Stomach smooth muscle (tissue), 2 donors: Measurements from ENCODE around the gene STIMATE.
A peak's percentile ranks its signal among the peaks of the same experiment; 100 is the strongest.

ENCODE experiments used
- H3K27ac ChIP-seq: one replicate; pipeline ENCODE4 v1.7.0; 2013; ENCODE audit warnings: mild to moderate bottlenecking, low read length, inconsistent platforms
- H3K27me3 ChIP-seq, 2 donors: one replicate each; pipeline ENCODE4 v1.7.0; 2013; ENCODE audit warnings: low read length in 2 of 2; ENCODE audit not compliant: insufficient read depth in 2 of 2, control insufficient read depth in 1 of 2
- H3K36me3 ChIP-seq, 2 donors: one replicate each; pipeline ENCODE4 v1.7.0; 2013; ENCODE audit warnings: low read length in 2 of 2; ENCODE audit not compliant: control insufficient read depth in 2 of 2, insufficient read depth in 2 of 2
- H3K4me1 ChIP-seq: one replicate; pipeline ENCODE4 v1.7.0; 2013; ENCODE audit warnings: low read length; ENCODE audit not compliant: control insufficient read depth, insufficient read depth
- H3K4me3 ChIP-seq, 2 donors: one replicate each; pipeline ENCODE4 v1.7.0; 2013; ENCODE audit warnings: low read length in 2 of 2
- H3K9ac ChIP-seq, 2 donors: one replicate each; pipeline ENCODE4 v1.7.0; 2013; ENCODE audit warnings: low read length in 2 of 2, mild to moderate bottlenecking in 1 of 2
- H3K9me3 ChIP-seq, 2 donors: one replicate each; pipeline ENCODE4 v1.7.0; 2013; ENCODE audit warnings: low read length in 2 of 2; ENCODE audit not compliant: control insufficient read depth in 2 of 2
- donor health status: healthy.
- donor health status: Pancreatic carcinoma.

The STIMATE gene

DNA sequence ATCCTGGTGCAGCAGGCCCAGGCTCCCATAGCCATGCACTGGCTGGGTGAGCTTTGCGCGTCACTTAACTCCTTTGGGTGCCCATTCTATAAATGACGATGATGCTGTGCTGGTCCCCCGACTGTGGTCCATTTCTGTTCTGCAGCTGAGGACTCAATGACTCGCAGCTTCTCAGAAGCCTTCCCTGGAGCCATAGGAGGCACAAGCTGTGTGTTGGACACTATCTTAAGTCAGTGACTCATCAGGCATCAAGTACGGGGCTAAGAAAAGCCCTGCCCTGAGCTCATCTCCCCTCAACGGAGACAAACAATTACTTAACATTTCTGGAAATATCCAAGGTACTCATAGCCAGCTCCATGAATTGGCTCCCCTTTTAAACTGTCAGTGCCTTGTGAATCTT, 48.7 kb downstream of the STIMATE start:
- no peaks in the 10 kb centered on the region for H3K9me3 ChIP-seq
- H3K4me3 ChIP-seq = no peak overlapping the region
- H3K36me3 ChIP-seq = peaks cover 24 to 40% of the 10 kb centered on the region in 2 donors
- no peaks in the 10 kb centered on the region for H3K27me3 ChIP-seq
- peaks cover 34% of the 10 kb centered on the region for H3K4me1 ChIP-seq
- no peak overlapping the region for H3K9ac ChIP-seq
- no peak overlapping the region for H3K27ac ChIP-seq

DNA sequence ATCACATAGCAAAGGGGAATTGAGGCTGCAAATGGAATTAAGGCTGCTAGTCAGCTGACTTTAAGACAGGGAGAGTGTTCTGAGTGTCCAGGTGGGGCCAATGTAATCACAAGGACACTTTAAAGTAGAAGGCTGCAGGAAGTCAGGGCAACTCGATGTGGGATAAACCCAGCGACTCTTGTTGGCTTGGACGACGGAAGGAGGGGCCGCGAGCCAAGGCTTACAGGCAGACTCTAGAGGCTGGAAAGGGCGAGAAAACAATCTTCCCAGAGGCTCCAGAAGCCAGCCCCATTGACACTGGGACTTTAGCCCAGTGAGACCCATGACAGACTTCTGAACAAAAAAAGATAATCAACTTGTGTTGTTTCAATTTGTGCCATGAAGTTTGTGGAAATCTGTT, 49.6 kb downstream of the STIMATE start:
- peaks cover 20 to 41% of the 10 kb centered on the region in 2 donors for H3K36me3 ChIP-seq
- peaks cover 42% of the 10 kb centered on the region for H3K4me1 ChIP-seq
- no peaks in the 10 kb centered on the region for H3K9me3 ChIP-seq
- no peak overlapping the region for H3K4me3 ChIP-seq
- no peak overlapping the region for H3K27ac ChIP-seq
- no peak overlapping the region for H3K9ac ChIP-seq
- no peaks in the 10 kb centered on the region for H3K27me3 ChIP-seq

DNA sequence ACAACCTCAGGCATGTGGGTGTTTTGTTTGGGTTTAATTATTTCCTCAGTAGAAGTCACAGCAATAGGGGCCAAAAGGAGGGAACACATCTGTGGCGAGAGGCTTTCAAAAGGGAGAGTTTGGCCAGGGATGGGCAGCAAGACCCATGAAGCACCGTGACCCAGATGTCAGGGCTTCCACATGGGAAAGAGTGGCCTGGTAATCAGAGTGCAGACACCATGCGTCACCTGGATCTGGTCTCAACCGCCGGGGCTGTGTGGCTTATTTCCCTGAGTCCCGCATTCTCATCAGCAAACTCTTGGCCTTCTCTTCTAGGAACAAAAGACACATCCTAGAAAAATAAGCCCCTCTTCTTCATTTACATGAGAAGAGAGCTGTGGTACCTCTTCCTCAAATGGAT, 50.1 kb downstream of the STIMATE start:
- H3K27ac ChIP-seq = no peak overlapping the region
- H3K36me3 ChIP-seq = peaks cover 23 to 41% of the 10 kb centered on the region in 2 donors
- no peak overlapping the region for H3K4me3 ChIP-seq
- H3K27me3 ChIP-seq = no peaks in the 10 kb centered on the region
- H3K9ac ChIP-seq = no peak overlapping the region
- no peaks in the 10 kb centered on the region for H3K9me3 ChIP-seq
- peaks cover 47% of the 10 kb centered on the region for H3K4me1 ChIP-seq

DNA sequence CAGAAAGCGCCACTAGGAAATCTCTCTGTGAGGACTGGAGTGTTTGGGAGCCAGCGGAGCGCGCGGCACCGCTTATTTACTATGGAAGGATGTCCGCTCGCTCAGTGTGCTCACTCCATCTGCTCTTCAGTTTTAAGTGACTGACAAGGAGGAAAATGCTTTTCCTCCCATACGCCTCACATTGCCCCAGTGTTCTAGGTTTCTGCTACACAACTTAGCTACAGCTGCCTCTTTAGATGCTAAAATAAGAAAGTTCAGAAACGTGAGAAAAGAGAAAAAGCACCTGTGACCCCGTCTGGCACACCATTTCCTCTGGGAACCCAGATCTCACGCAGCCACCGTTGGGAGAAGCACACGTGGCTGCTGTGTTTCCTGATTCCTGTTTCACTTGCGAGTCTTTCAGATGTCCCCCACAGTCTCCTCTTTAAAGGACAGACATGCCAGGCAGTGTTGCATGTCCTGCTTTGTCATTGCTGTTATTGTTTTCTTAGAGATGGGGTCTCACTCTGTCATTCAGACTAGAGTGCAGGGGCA, 50.8 kb downstream of the STIMATE start:
- H3K4me3 ChIP-seq = no peak overlapping the region
- H3K4me1 ChIP-seq = peaks cover 47% of the 10 kb centered on the region
- H3K9ac ChIP-seq = no peak overlapping the region
- no peaks in the 10 kb centered on the region for H3K27me3 ChIP-seq
- peak overlapping the region; percentile 71 for H3K27ac ChIP-seq
- peaks cover 28 to 36% of the 10 kb centered on the region in 2 donors for H3K36me3 ChIP-seq
- H3K9me3 ChIP-seq = no peaks in the 10 kb centered on the region

DNA sequence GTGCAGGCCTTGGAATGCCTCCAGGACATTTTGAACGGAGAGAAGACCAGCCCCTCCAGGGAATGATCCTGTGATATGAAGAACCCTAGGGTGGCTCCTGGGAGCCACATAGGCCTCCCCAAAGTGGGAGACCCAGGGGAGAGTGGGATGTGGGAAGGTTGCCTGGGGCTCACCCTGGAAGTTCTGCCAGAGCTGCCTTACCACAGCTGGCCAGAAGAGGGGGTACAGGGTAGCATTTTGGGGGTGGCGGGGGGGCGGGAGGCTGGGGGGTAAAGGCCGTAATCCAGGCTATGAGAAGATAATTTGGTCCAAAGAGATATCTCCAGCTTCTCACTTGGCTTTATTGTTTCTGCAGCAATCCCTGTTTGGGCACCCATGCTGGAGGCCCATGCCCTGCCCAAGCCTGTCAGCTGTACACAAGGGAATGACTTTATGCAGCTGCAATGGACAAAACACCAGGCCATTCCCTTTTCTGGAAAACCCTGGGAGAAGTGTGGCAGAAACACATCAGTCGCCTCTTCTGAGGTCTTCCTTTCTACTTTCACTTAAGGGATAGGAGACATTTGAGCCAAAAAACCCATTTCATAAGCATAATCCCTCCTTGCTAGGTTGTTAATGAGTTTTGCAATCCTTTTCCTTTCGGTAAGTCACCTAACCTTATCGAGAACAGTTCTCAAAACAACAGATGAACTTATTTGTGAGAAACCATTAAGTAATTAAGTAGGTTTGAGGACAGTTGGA, 51.5 kb downstream of the STIMATE start:
- Histone ChIP-seq H3K27ac (peak overlapping the region; percentile 71), H3K4me1 (peaks cover 45% of the 10 kb centered on the region), H3K36me3 (peaks cover 25 to 40% of the 10 kb centered on the region in 2 donors), H3K4me3 (peak overlapping the region in 1 of 2 donors; percentile 57), H3K27me3 (no peaks in the 10 kb centered on the region), H3K9me3 (no peaks in the 10 kb centered on the region), H3K9ac (peak overlapping the region in 1 of 2 donors; percentile 36)

DNA sequence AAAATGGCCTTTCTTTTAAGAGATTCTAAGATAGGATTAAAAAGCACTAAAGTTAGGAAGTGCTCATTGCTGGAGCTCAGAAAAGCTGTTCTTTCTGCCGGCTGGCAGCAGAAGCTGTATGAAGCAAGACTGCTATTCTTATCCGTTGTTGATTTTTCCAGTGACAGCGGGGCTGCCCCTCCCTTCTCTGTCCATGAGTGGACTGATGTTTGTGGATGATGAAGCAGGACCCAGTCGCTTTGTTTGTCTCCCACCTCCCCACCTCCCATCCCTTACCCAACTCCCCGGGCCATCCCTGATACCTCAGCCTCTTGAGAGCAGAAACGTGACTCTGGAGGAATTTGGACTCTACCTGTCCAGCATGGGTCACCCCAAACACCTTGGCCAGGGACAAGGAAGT, 52.2 kb downstream of the STIMATE start:
- H3K36me3 ChIP-seq = peaks cover 25 to 39% of the 10 kb centered on the region in 2 donors
- no peaks in the 10 kb centered on the region for H3K9me3 ChIP-seq
- peak overlapping the region in 1 of 2 donors; percentile 22 for H3K9ac ChIP-seq
- peaks cover 45% of the 10 kb centered on the region for H3K4me1 ChIP-seq
- peak overlapping the region in 1 of 2 donors; percentile 57 for H3K4me3 ChIP-seq
- H3K27ac ChIP-seq = peak overlapping the region; percentile 71
- no peaks in the 10 kb centered on the region for H3K27me3 ChIP-seq

DNA sequence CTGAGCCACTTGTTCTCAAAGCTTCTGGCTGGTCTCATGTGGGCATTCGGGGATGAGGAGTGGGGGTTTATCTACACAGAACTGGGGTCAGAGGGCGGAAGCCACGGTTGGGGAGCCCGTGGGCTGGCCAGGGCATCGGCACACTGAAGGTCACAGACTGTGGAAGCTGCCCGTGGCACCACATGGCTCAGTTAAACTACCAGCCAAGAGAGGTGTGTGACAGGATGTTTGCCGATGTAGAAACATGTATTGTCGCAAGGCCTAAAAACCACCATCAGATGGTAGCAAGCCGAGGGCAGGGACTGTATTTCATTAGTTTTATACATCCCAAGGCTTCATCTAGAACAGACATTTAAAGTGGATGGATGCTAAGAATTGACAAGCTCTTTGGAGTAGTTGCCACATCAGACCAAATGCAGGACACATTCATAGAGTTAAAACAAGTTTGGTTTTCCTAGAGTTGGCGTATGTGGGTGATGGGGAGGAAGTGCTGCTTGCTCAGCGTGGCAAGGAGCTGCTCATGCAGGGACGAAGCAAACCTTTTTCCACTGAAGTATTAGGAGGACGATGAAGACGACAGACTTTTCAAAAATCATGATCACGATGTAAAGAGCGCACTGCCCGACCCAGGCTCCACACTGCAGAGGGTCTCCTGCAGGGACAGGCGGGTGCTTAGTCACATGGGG, 52.9 kb downstream of the STIMATE start:
- no peaks in the 10 kb centered on the region for H3K27me3 ChIP-seq
- peak overlapping the region; percentile 31 to 57 for H3K4me3 ChIP-seq
- H3K9ac ChIP-seq = peak overlapping the region; percentile 22 to 58
- no peaks in the 10 kb centered on the region for H3K9me3 ChIP-seq
- peaks cover 45% of the 10 kb centered on the region for H3K4me1 ChIP-seq
- peaks cover 25 to 39% of the 10 kb centered on the region in 2 donors for H3K36me3 ChIP-seq
- H3K27ac ChIP-seq = peak overlapping the region; percentile 71

DNA sequence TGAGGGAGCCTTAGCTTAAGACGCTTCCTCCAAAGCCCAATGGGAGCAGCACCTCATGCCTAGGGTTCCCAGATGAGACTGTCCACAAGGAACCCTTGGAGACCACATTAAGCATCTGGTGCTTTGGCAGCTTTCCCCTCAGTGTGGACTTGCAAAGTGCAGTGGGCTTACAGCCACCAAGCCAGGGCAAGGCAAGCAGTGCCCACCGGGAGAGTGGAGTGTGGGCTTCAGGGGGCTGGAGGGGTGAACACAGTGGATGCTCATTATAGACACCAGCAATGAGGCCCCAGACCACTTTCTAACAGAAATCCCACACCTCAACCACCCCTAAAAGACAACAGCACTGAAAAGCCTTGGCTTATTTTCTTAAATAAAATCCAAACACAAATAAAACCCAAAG, 53.5 kb downstream of the STIMATE start:
- peak overlapping the region in 1 of 2 donors; percentile 36 for H3K9ac ChIP-seq
- H3K27ac ChIP-seq = peak overlapping the region; percentile 71
- peaks cover 40% of the 10 kb centered on the region for H3K4me1 ChIP-seq
- H3K9me3 ChIP-seq = no peaks in the 10 kb centered on the region
- H3K36me3 ChIP-seq = peaks cover 23 to 40% of the 10 kb centered on the region in 2 donors
- H3K4me3 ChIP-seq = no peak overlapping the region
- no peaks in the 10 kb centered on the region for H3K27me3 ChIP-seq

DNA sequence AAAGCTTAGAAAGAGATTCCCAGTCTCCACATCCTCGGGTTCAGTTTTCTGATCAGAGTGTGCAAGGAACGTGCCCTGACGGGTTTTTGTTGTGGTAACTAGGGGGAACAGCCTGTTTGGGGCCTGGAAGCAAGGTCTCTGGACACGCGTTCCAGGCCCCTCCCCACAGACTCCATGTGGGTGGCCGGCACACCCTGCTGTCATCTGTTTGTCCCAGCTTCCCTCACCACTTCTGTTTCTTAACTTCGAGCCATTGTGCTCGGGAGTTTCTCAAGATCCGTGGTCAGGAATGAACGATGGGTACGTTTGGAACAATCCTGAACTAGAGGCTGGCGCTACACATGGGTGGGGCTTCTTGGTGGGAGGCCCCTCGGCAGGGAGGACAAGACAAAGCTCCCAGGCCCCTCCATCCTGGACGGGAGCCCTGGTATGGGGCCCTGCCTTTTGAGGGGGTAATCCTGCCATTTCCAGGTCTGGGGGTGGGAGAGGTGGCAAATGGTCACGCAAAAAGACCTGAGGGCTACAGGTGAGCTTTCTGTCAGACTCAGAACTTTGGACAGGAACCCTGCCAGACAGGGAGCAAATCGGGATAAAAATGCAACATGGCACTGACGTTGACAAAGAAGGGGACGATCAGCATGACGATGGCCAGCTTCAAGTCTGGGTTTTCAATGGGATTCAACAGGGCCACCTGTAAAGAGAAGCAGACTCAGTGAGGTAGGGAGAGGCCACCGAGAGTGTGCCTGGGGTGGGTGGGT, 54.1 kb downstream of the STIMATE start:
- peak overlapping the region; percentile 71 for H3K27ac ChIP-seq
- no peaks in the 10 kb centered on the region for H3K9me3 ChIP-seq
- no peaks in the 10 kb centered on the region for H3K27me3 ChIP-seq
- peaks cover 21 to 42% of the 10 kb centered on the region in 2 donors for H3K36me3 ChIP-seq
- H3K4me3 ChIP-seq = no peak overlapping the region
- H3K9ac ChIP-seq = no peak overlapping the region
- H3K4me1 ChIP-seq = peaks cover 40% of the 10 kb centered on the region

DNA sequence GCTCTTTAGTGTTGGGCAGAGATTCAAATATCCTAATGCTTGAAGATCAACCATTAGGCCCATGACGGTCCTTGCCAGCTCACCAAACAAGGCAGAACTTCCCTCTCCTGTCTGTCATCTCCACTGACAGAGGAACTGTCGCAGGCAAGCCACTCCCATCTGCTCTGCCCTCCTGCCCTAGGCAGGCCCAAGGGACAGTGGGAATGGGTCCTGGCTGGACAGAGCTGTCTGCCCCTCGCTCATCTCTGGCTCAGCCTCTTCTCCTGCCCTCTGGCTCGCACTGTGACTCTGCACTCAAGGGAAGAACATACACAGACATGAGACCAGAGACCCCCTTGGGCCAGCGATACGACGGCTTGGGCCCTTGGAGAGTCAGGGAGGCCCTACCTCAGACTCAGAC, 54.9 kb downstream of the STIMATE start:
- Histone ChIP-seq H3K9ac (no peak overlapping the region), H3K4me3 (peak overlapping the region in 1 of 2 donors; percentile 15), H3K9me3 (no peaks in the 10 kb centered on the region), H3K27ac (no peak overlapping the region), H3K27me3 (no peaks in the 10 kb centered on the region), H3K36me3 (peaks cover 13 to 37% of the 10 kb centered on the region in 2 donors), H3K4me1 (peaks cover 40% of the 10 kb centered on the region)
